BJ (cell line): ENCODE results near the gene GRB10. TPM values are rescaled to one million over a fixed set of nuclear protein-coding genes. Genes with fewer than 3 reads are reported as not detected.

ENCODE experiments used
- CTCF ChIA-PET: fragments of 350-600 bp; formaldehyde crosslinking; extraction: SDS; loops from one replicate; lab custom pipeline; 2021; ENCODE audit warnings: antibody characterized with exemption, inconsistent platforms; lab: Yijun Ruan, JAX
- POLR2A ChIA-PET: fragments of 300-600 bp; sonication (Branson Sonifier 250); formaldehyde crosslinking; extraction: SDS; loops from one replicate; lab custom pipeline; 2021; ENCODE audit warnings: antibody characterized with exemption; lab: Charles Lee
- DNase-seq: peaks from one replicate; pipeline ENCODE4 v3.0.0-alpha.2; 2011; ENCODE audit warnings: low read depth
- H3K27me3 ChIP-seq: 2 replicates; pipeline ENCODE4 v1.6.0; 2011; ENCODE audit warnings: low read length; ENCODE audit not compliant: control insufficient read depth, insufficient read depth
- H3K36me3 ChIP-seq: 2 replicates; pipeline ENCODE4 v1.5.1; 2011; ENCODE audit warnings: low read length; ENCODE audit not compliant: control insufficient read depth, insufficient read depth
- H3K4me3 ChIP-seq: 2 replicates; pipeline ENCODE4 v1.5.1; 2011; ENCODE audit warnings: low read depth, mild to moderate bottlenecking, control low read depth, low read length
- polyA plus RNA-seq: library from polyadenylated mRNA; depleted of rRNA; stranded (reverse); fragments of >200 nt; gene quantifications from 2 replicates; pipeline ENCODE4 v1.2.3, GENCODE V29; 2011
- TF ChIP-seq, protein P1 (sequence below): IDR thresholded peaks from 2 replicates; pipeline ENCODE4 v1.5.1; 2011; ENCODE audit warnings: low read depth, mild to moderate bottlenecking, control low read depth, inconsistent platforms, low read length, moderate library complexity; ENCODE audit not compliant: insufficient read depth

GRB10 gene
- polyA plus RNA-seq, 1 experiment = 8.5 TPM

DNA sequence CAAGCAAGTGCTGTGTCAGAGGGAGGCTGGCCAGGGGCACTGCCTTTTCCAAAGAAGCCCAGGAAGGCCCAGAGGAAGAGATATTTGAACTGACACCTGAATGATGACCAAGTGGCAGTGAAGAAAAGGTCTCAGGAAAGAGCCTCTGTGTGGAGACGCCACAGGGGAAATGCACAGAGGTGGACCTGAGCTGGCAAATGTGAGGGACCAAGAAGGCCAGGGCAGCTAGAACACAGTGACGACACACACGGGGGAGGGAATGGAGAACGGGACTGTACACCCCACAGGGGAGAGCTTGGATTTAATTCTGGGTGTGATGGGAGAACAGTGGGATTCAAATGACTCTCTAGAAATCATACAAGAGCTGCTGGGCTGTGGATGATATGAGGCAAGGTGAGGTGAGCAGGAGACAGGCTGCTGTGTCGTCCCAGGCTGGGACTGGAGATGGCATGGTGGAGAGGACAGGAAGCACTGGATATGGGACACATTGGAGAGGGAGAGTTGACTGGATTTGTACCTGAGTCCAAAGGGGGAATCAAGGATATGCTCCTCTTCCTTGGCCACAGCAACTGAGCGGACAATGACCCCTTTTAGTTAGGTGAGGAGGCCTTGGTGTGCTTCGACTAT lies 133.3 kb downstream of the GRB10 start:
- DNase-seq = no peak
- Histone ChIP-seq H3K27me3 (no peaks in the 10 kb centered on the region), H3K4me3 (no peak overlapping the region), H3K36me3 (peaks cover 4% of the 10 kb centered on the region)
- POLR2A ChIA-PET = no interaction called here
- TF ChIP-seq, protein P1, sequence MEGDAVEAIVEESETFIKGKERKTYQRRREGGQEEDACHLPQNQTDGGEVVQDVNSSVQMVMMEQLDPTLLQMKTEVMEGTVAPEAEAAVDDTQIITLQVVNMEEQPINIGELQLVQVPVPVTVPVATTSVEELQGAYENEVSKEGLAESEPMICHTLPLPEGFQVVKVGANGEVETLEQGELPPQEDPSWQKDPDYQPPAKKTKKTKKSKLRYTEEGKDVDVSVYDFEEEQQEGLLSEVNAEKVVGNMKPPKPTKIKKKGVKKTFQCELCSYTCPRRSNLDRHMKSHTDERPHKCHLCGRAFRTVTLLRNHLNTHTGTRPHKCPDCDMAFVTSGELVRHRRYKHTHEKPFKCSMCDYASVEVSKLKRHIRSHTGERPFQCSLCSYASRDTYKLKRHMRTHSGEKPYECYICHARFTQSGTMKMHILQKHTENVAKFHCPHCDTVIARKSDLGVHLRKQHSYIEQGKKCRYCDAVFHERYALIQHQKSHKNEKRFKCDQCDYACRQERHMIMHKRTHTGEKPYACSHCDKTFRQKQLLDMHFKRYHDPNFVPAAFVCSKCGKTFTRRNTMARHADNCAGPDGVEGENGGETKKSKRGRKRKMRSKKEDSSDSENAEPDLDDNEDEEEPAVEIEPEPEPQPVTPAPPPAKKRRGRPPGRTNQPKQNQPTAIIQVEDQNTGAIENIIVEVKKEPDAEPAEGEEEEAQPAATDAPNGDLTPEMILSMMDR = no peak
- CTCF ChIA-PET = interaction anchor here (1.2 to 1.3 kb wide), 2 partner anchors 29 kb away, joined by 4 to 5 read pairs; no protein-coding TSS in a partner anchor

DNA sequence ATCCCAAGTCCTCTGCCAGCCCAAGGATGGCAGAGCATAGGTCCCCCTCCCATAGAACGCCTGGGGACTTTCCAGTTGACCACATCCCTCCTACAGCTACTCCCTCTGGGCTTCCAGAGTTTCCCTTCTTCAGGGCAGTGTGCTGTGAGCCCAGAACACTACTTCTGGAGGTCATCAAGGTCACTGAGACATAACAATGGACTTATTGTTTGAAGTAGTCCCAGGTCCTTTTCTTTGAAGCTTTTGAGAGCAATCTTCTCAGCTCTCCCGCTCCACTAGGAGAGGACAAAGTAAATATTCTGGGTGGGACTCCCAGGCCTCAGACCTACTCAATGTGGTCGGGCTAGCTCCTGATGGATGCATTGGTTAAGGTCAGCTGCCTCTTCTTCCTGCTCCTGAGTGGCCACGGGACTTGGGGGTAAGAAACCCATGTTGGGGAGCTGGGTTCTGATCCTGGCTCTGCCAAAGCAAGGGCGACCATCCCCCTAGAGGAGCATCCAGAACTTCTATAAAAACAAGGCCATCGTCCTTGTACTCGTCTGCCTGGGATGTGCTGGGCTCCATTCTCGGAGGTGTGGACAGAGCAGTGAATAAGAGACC lies 134.0 kb downstream of the GRB10 start:
- POLR2A ChIA-PET = no interaction called here

GRCh38 chr7:50648076-50648475 lies 134.6 kb downstream of the GRB10 start:
- DNase-seq = no peak
- ChIA-PET POLR2A (no interaction called here), CTCF (interaction anchor here (0.6 to 1.3 kb wide), 2 partner anchors 30 to 182 kb away, joined by 3 to 5 read pairs; no protein-coding TSS in a partner anchor)
- Histone ChIP-seq H3K4me3 (no peak overlapping the region), H3K36me3 (peaks cover 4% of the 10 kb centered on the region), H3K27me3 (no peaks in the 10 kb centered on the region)
- TF ChIP-seq, protein P1 = no peak

More for the DNA sequence above, 134.0 kb downstream of the GRB10 start:
- CTCF ChIA-PET = interaction anchor here (1.3 kb wide), 1 partner anchor 30 kb away, joined by 5 read pairs; no protein-coding TSS in a partner anchor
- DNase-seq = no peak
- TF ChIP-seq, protein P1 = no peak
- no peaks in the 10 kb centered on the region for H3K27me3 ChIP-seq
- peaks cover 4% of the 10 kb centered on the region for H3K36me3 ChIP-seq
- no peak overlapping the region for H3K4me3 ChIP-seq

DNA sequence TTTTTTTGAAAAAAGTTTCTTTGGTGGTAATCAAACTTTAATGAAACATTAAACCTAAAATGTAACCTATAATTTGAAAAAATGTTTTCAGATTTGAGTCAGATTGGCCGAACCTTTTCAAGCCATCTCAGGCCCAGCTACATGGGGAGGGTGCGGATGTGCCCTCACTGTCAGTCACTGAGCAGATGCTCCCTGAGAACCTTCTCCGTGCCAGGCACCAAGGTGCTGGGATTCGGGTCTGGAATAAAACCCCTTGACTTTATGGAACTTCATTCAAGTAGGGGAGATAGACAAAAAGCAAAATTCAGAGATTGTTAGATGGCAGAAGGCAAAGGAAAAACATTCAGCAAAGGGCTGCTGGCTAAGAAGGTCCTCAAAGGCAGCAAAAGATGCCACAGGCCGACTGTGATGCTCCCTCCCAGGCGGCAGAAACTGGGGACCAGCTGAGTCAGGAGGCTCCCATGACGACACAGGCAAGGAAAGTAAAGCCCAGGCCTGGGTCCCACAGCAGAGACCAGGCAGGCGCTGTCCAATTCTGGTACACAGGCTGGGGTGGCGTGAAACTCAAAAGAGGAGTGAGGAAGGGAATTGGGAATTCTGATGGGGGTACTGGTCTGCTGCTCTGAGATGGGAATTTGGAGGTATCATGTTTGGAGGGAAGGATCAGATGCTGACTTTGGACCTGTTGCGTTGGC lies 135.3 kb downstream of the GRB10 start:
- no peaks in the 10 kb centered on the region for H3K27me3 ChIP-seq
- H3K4me3 ChIP-seq = no peak overlapping the region
- H3K36me3 ChIP-seq = peaks cover 4% of the 10 kb centered on the region
- ChIA-PET CTCF (interaction anchor here (0.6 to 1.4 kb wide), 2 partner anchors 14 to 182 kb away, joined by 3 to 4 read pairs; no protein-coding TSS in a partner anchor), POLR2A (no interaction called here)
- DNase-seq = no peak
- TF ChIP-seq, protein P1 = no peak

- DNase-seq = no peak
- Histone ChIP-seq H3K36me3 (peaks cover 5% of the 10 kb centered on the region), H3K4me3 (no peak overlapping the region), H3K27me3 (no peaks in the 10 kb centered on the region)
- ChIA-PET POLR2A (no interaction called here), CTCF (interaction anchor here (1.4 kb wide), 2 partner anchors 13 to 515 kb away, joined by 3 to 4 read pairs; no protein-coding TSS in a partner anchor)
- TF ChIP-seq, protein P1 = no peak
Observed at GRCh38 chr7:50646069-50646468, 136.6 kb downstream of the GRB10 start.
